A549 (cell line): Measurements from ENCODE around the gene FGF1. TPM values are rescaled to one million over a fixed set of nuclear protein-coding genes. Genes with fewer than 3 reads are reported as not detected.
A peak's percentile ranks its signal among the peaks of the same experiment; 100 is the strongest.

Experiments
- ATAC-seq, 2 experiments: fragments of 200-7000 bp in 1 of 2; fragments of >200 bp in 1 of 2; cut with Nextera tagmentation in 1 of 2; cut with Tn5 transposase in 1 of 2; 3 replicates each; pipeline versions ENCODE4 v1.8.0 to v1.9.1; 2018 to 2020; ENCODE audit warnings: mild to moderate bottlenecking in 1 of 2, moderate library complexity in 1 of 2
- CTCF ChIA-PET: fragments of 300-600 bp; sonication (Branson Sonifier 250); formaldehyde crosslinking; extraction: SDS; loops from one replicate; lab custom pipeline; 2021; ENCODE audit warnings: antibody characterized with exemption, inconsistent platforms; lab: Yijun Ruan, JAX
- POLR2A ChIA-PET: fragments of 350-600 bp; formaldehyde crosslinking; extraction: SDS; loops from one replicate; lab custom pipeline; 2021; ENCODE audit warnings: antibody characterized with exemption, inconsistent platforms; lab: Yijun Ruan, JAX
- DNase-seq, 2 experiments: peaks; one replicate each; pipeline versions ENCODE4 v3.0.0 to v3.0.0-alpha.2; 2011 to 2016; ENCODE audit warnings: low read depth in 1 of 2, low spot score in 1 of 2
- FAIRE-seq: peaks from 2 replicates; lab custom pipeline; 2011; peaks lifted over from hg19 to GRCh38; lab: Jason Lieb, UNC
- H3K27ac ChIP-seq, 2 experiments: fragments of >200 bp; sonication (Bioruptor Twin); formaldehyde crosslinking; 3 replicates each; pipeline ENCODE4 v1.5.1; 2016 to 2017
- H3K4me1 ChIP-seq: fragments of >200 bp; sonication (Bioruptor Twin); formaldehyde crosslinking; 3 replicates; pipeline ENCODE4 v1.6.1; 2016
- H3K4me2 ChIP-seq: fragments of >200 bp; sonication (Bioruptor Twin); formaldehyde crosslinking; 3 replicates; pipeline ENCODE4 v1.6.1; 2016
- H3K4me3 ChIP-seq: fragments of >200 bp; sonication (Bioruptor Twin); formaldehyde crosslinking; 3 replicates; pipeline ENCODE4 v1.5.1; 2016
- H3K9me3 ChIP-seq: fragments of >200 bp; sonication (Bioruptor Twin); formaldehyde crosslinking; 3 replicates; pipeline ENCODE4 v1.6.1; 2016
- BHLHE40 ChIP-seq: IDR thresholded peaks from 2 replicates; pipeline ENCODE4 v1.6.1; 2012; ENCODE audit warnings: low read depth, low read length, inconsistent platforms
- CBX8 ChIP-seq: fragments of 200-600 bp; sonication (generic); IDR thresholded peaks from 2 replicates; pipeline ENCODE4 v1.6.1; 2016
- CHD2 ChIP-seq: fragments of 150-350 bp; IDR thresholded peaks from 2 replicates; pipeline ENCODE4 v1.6.1; 2014; ENCODE audit warnings: low read length; ENCODE audit not compliant: partially characterized antibody
- CHD4 ChIP-seq: fragments of 200-600 bp; sonication (generic); IDR thresholded peaks from 2 replicates; pipeline ENCODE4 v1.6.1; 2016; ENCODE audit warnings: antibody characterized with exemption, mild to moderate bottlenecking, borderline replicate concordance
- EP300 ChIP-seq, 2 experiments: fragments of >200 bp; sonication (Bioruptor Twin); formaldehyde crosslinking; IDR thresholded peaks; 2 replicates in 1 of 2; 3 replicates in 1 of 2; pipeline ENCODE4 v1.6.1; 2016 to 2017
- ESRRA ChIP-seq: fragments of 150-350 bp; IDR thresholded peaks from 2 replicates; pipeline ENCODE4 v1.6.1; 2014; ENCODE audit warnings: mild to moderate bottlenecking, low read length, borderline replicate concordance
- FOSB ChIP-seq: fragments of 250-450 bp; sonication (Bioruptor Pico); IDR thresholded peaks from 2 replicates; pipeline ENCODE4 v1.5.0; 2020; ENCODE audit warnings: mild to moderate bottlenecking, moderate library complexity
- FOXS1 ChIP-seq: fragments of 250-450 bp; sonication (Bioruptor Pico); IDR thresholded peaks from 2 replicates; pipeline ENCODE4 v1.5.0; 2020; ENCODE audit warnings: mild to moderate bottlenecking, moderate library complexity
- GATA3 ChIP-seq: IDR thresholded peaks from 2 replicates; pipeline ENCODE4 v1.6.1; 2012; ENCODE audit warnings: borderline replicate concordance
- HEYL ChIP-seq: fragments of 250-450 bp; sonication (Bioruptor Pico); IDR thresholded peaks from 2 replicates; pipeline ENCODE4 v1.8.0; 2021; ENCODE audit warnings: mild to moderate bottlenecking, moderate library complexity
- JUNB ChIP-seq: fragments of >200 bp; sonication (Bioruptor Twin); formaldehyde crosslinking; IDR thresholded peaks from 2 replicates; pipeline ENCODE4 v1.6.1; 2016
- MAFK ChIP-seq: fragments of 450-650 bp; IDR thresholded peaks from 2 replicates; pipeline ENCODE4 v1.6.1; 2014; ENCODE audit not compliant: partially characterized antibody
- NFE2L2 ChIP-seq: fragments of 150-350 bp; conservative IDR thresholded peaks from 2 replicates; pipeline ENCODE4 v1.6.1; 2014; ENCODE audit warnings: low read length
- POLR2AphosphoS2 ChIP-seq: conservative IDR thresholded peaks from 2 replicates; pipeline ENCODE4 v1.6.1; 2012; ENCODE audit warnings: low read length, improper control_type of control experiment, inconsistent platforms
- RAD21 ChIP-seq, 2 experiments: fragments of >200 bp in 1 of 2; sonication (Bioruptor Twin) in 1 of 2; formaldehyde crosslinking in 1 of 2; IDR thresholded peaks in 1 of 2; conservative IDR thresholded peaks in 1 of 2; 2 replicates in 1 of 2; 3 replicates in 1 of 2; pipeline ENCODE4 v1.6.1; 2012 to 2018; ENCODE audit warnings: inconsistent platforms in 1 of 2
- RARB ChIP-seq: fragments of 250-450 bp; sonication (Bioruptor Pico); IDR thresholded peaks from 2 replicates; pipeline ENCODE4 v1.8.0; 2021; ENCODE audit warnings: mild to moderate bottlenecking, moderate library complexity
- RFX5 ChIP-seq: fragments of 450-650 bp; IDR thresholded peaks from 2 replicates; pipeline ENCODE4 v1.7.1; 2014; ENCODE audit warnings: antibody characterized with exemption, mild to moderate bottlenecking, moderate library complexity
- RNF2 ChIP-seq: fragments of 200-600 bp; sonication (generic); IDR thresholded peaks from 2 replicates; pipeline ENCODE4 v1.6.1; 2016; ENCODE audit warnings: low read depth, mild to moderate bottlenecking, antibody characterized with exemption, moderate library complexity, borderline replicate concordance
- SMC3 ChIP-seq: fragments of >200 bp; sonication (Bioruptor Twin); formaldehyde crosslinking; IDR thresholded peaks from 3 replicates; pipeline ENCODE4 v1.6.1; 2018; ENCODE audit warnings: inconsistent platforms
- SREBF2 ChIP-seq: fragments of 450-650 bp; IDR thresholded peaks from 2 replicates; pipeline ENCODE4 v1.6.1; 2014; ENCODE audit warnings: mild to moderate bottlenecking, moderate library complexity
- TFCP2L1 ChIP-seq: fragments of 250-450 bp; sonication (Bioruptor Pico); IDR thresholded peaks from 2 replicates; pipeline ENCODE4 v1.5.0; 2021; ENCODE audit warnings: mild to moderate bottlenecking
- TP53 ChIP-seq: fragments of 250-450 bp; sonication (Bioruptor Pico); IDR thresholded peaks from 2 replicates; pipeline ENCODE4 v1.5.0; 2021; ENCODE audit warnings: mild to moderate bottlenecking, moderate library complexity
- ZC3H11A ChIP-seq: fragments of 450-650 bp; IDR thresholded peaks from 2 replicates; pipeline ENCODE4 v1.6.1; 2014; ENCODE audit warnings: antibody characterized with exemption, mild to moderate bottlenecking
- whole genome bisulfite sequencing: methylation state at CpG from one replicate; pipeline ENCODE4 v1.1.6; 2017; ENCODE audit errors: missing lambda C conversion rate; 5-methylcytosine and 5-hydroxymethylcytosine counted together
- polyA plus RNA-seq, 4 experiments: library from polyadenylated mRNA; depleted of rRNA in 3 of 4; stranded (reverse); fragments of >200 nt; fragmentation: RNase III in 1 of 4; extraction: RNeasy Plus Mini Kit Qiagen cat#74134 plus additional on column Dnase treatment in 1 of 4; gene quantifications; 2 replicates in 3 of 4; 3 replicates in 1 of 4; pipeline ENCODE4 v1.2.3, GENCODE V29; 2011 to 2017
- TF ChIP-seq, protein P1 (sequence below): fragments of 250-450 bp; sonication (Bioruptor Pico); IDR thresholded peaks from 2 replicates; pipeline ENCODE4 v1.5.0; 2020; ENCODE audit warnings: low read depth, mild to moderate bottlenecking, moderate library complexity
- TF ChIP-seq, protein P2 (sequence below): fragments of 200-600 bp; sonication (generic); IDR thresholded peaks from 2 replicates; pipeline ENCODE4 v1.6.1; 2016; ENCODE audit warnings: antibody characterized with exemption, mild to moderate bottlenecking, moderate library complexity
- TF ChIP-seq, protein P3 (sequence below): fragments of 450-650 bp; IDR thresholded peaks from 2 replicates; pipeline ENCODE4 v1.6.1; 2014; ENCODE audit warnings: antibody characterized with exemption
- TF ChIP-seq, protein P4 (sequence below): IDR thresholded peaks from 2 replicates; pipeline ENCODE4 v1.6.1; 2012
- TF ChIP-seq, protein P5 (sequence below): fragments of >200 bp; sonication (Bioruptor Twin); formaldehyde crosslinking; IDR thresholded peaks from 3 replicates; pipeline ENCODE4 v1.5.1; 2016
- TF ChIP-seq, protein P6 (sequence below): IDR thresholded peaks from 2 replicates; pipeline ENCODE4 v1.6.1; 2012

The FGF1 gene
- polyA plus RNA-seq, 2 of the 4 experiments (the other 2 are of a cell fraction) = 0.05 to 0.40 TPM

DNA sequence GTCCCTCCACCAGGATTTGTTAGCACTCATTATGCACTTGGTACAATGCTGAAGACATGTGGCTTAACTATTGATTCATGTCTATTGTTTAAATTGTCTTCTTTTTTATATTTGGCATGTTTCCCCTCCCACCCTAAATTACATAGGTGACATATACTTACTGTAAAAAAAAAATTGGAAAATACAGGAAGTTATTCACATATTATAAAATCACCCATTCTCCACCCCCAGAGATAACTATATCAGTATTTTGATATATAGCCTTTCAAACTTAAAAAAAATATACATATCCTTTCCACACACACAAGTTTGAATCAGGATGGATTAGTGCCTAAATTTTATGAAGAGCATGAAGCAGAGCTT lies 87.6 kb downstream of the FGF1 start:
- H3K4me1 ChIP-seq = peaks cover 57% of the 10 kb centered on the region
- ATAC-seq (no peak), FAIRE-seq (no peak), DNase-seq (no peak)
- no peaks in the 10 kb centered on the region for H3K9me3 ChIP-seq
- H3K27ac ChIP-seq = peak overlapping the region; percentile 83 to 85
- no peak overlapping the region for H3K4me3 ChIP-seq
- ChIA-PET POLR2A (interaction anchor here (0.6 kb wide), 1 partner anchor 74 kb away, joined by 3 read pairs; no protein-coding TSS in a partner anchor), CTCF (interaction anchor here (1.0 to 5.7 kb wide), 9 partner anchors 8 to 446 kb away, joined by 3 to 41 read pairs (median 5); no protein-coding TSS in a partner anchor)
- peak overlapping the region; percentile 67 for H3K4me2 ChIP-seq
- TF ChIP-seq JUNB (peak; percentile 15; the same call in 1 of the 2 replicates), HEYL (no peak)
- TF ChIP-seq, protein P1, sequence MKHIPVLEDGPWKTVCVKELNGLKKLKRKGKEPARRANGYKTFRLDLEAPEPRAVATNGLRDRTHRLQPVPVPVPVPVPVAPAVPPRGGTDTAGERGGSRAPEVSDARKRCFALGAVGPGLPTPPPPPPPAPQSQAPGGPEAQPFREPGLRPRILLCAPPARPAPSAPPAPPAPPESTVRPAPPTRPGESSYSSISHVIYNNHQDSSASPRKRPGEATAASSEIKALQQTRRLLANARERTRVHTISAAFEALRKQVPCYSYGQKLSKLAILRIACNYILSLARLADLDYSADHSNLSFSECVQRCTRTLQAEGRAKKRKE = no peak

DNA sequence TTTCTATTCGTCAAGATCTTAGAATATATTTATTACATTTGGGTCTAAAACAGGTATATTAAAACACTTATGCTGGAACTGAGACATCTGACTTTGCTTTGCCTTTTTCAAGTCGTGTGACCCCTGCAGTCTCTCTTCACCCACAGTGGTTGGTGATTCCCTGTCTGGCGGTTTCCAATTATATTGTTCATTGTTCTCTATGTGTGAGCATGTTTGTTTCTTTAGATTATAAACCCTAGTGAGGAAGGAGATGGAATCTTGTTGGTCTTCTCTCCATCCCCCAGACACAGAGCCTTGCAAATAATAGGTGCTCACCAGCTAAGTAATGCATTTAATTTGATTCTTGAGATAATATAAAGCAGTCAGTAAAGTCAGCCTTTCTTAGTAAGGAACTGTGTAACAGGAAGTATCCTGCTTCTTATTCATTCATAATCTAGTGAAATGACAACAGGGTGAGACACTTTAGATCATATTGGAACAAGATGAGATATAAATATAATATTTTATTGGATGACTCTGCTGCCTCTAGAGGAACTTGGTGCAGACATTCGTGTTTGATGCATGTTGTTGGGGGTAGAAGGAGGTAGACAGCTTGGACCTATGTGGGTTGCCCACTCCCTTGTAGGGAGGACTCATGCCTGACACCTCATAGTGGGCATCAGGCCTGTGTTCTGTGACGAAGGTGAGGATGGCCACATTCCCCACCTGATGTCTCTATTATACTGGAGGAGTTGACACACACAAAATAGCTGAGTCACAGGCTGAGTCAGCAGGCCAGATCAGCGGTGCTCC lies 88.1 kb downstream of the FGF1 start:
- POLR2A ChIA-PET = interaction anchor here (0.6 kb wide), 1 partner anchor 74 kb away, joined by 3 read pairs; no protein-coding TSS in a partner anchor
- H3K9me3 ChIP-seq = no peaks in the 10 kb centered on the region
- ATAC-seq (peak; percentile 83 to 85), DNase-seq (peak; percentile 50 to 85), FAIRE-seq (no peak)
- WGBS = 42% methylated on average over 6 of the region's 6 CpGs
- peak overlapping the region; percentile 83 to 85 for H3K27ac ChIP-seq
- H3K4me2 ChIP-seq = peak overlapping the region; percentile 67
- CTCF ChIA-PET = interaction anchor here (1.0 to 5.7 kb wide), 9 partner anchors 9 to 445 kb away, joined by 3 to 41 read pairs (median 5); no protein-coding TSS in a partner anchor
- H3K4me1 ChIP-seq = peaks cover 51% of the 10 kb centered on the region
- H3K4me3 ChIP-seq = no peak overlapping the region
- TF ChIP-seq JUNB (peak; percentile 63; the same call in 1 of the 2 replicates), RAD21 (conservative IDR thresholded peaks at IDR 0.05 in 1 of 2, IDR thresholded peaks at IDR 0.05 in 1 of 2) (no peak), FOSB (CRISPR knock-in tag) (no peak), TFCP2L1 (no peak), RFX5 (no peak), CBX8 (no peak), FOXS1 (no peak), TP53 (no peak), RNF2 (no peak), BHLHE40 (no peak), ESRRA (no peak), RARB (no peak), CHD2 (no peak), MAFK (peak; percentile 99), EP300 (IDR thresholded peaks at IDR 0.05) (no peak), SMC3 (no peak; the same call in 2 of the 3 replicates), ZC3H11A (no peak), POLR2AphosphoS2 (no peak), CHD4 (no peak), GATA3 (no peak; the same call in 1 of the 2 replicates), SREBF2 (no peak), NFE2L2 (peak; percentile 95)
- TF ChIP-seq, protein P2, sequence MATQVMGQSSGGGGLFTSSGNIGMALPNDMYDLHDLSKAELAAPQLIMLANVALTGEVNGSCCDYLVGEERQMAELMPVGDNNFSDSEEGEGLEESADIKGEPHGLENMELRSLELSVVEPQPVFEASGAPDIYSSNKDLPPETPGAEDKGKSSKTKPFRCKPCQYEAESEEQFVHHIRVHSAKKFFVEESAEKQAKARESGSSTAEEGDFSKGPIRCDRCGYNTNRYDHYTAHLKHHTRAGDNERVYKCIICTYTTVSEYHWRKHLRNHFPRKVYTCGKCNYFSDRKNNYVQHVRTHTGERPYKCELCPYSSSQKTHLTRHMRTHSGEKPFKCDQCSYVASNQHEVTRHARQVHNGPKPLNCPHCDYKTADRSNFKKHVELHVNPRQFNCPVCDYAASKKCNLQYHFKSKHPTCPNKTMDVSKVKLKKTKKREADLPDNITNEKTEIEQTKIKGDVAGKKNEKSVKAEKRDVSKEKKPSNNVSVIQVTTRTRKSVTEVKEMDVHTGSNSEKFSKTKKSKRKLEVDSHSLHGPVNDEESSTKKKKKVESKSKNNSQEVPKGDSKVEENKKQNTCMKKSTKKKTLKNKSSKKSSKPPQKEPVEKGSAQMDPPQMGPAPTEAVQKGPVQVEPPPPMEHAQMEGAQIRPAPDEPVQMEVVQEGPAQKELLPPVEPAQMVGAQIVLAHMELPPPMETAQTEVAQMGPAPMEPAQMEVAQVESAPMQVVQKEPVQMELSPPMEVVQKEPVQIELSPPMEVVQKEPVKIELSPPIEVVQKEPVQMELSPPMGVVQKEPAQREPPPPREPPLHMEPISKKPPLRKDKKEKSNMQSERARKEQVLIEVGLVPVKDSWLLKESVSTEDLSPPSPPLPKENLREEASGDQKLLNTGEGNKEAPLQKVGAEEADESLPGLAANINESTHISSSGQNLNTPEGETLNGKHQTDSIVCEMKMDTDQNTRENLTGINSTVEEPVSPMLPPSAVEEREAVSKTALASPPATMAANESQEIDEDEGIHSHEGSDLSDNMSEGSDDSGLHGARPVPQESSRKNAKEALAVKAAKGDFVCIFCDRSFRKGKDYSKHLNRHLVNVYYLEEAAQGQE = no peak
- TF ChIP-seq, protein P3, sequence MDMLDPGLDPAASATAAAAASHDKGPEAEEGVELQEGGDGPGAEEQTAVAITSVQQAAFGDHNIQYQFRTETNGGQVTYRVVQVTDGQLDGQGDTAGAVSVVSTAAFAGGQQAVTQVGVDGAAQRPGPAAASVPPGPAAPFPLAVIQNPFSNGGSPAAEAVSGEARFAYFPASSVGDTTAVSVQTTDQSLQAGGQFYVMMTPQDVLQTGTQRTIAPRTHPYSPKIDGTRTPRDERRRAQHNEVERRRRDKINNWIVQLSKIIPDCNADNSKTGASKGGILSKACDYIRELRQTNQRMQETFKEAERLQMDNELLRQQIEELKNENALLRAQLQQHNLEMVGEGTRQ = no peak
- TF ChIP-seq, protein P4, sequence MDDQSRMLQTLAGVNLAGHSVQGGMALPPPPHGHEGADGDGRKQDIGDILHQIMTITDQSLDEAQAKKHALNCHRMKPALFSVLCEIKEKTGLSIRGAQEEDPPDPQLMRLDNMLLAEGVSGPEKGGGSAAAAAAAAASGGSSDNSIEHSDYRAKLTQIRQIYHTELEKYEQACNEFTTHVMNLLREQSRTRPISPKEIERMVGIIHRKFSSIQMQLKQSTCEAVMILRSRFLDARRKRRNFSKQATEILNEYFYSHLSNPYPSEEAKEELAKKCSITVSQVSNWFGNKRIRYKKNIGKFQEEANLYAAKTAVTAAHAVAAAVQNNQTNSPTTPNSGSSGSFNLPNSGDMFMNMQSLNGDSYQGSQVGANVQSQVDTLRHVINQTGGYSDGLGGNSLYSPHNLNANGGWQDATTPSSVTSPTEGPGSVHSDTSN = no peak
- TF ChIP-seq, protein P5, sequence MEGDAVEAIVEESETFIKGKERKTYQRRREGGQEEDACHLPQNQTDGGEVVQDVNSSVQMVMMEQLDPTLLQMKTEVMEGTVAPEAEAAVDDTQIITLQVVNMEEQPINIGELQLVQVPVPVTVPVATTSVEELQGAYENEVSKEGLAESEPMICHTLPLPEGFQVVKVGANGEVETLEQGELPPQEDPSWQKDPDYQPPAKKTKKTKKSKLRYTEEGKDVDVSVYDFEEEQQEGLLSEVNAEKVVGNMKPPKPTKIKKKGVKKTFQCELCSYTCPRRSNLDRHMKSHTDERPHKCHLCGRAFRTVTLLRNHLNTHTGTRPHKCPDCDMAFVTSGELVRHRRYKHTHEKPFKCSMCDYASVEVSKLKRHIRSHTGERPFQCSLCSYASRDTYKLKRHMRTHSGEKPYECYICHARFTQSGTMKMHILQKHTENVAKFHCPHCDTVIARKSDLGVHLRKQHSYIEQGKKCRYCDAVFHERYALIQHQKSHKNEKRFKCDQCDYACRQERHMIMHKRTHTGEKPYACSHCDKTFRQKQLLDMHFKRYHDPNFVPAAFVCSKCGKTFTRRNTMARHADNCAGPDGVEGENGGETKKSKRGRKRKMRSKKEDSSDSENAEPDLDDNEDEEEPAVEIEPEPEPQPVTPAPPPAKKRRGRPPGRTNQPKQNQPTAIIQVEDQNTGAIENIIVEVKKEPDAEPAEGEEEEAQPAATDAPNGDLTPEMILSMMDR = peak; percentile 20; the same call in 1 of the 3 replicates
- TF ChIP-seq, protein P6, sequence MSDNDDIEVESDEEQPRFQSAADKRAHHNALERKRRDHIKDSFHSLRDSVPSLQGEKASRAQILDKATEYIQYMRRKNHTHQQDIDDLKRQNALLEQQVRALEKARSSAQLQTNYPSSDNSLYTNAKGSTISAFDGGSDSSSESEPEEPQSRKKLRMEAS = peak; percentile 83
